Subcutaneous abdominal adipose tissue (tissue), 5 donors: ENCODE results near the gene MAGEA4.
"Not testable (repeated sequence)": the region's sequence is repeated elsewhere in the genome, so short reads cannot be mapped to it uniquely, and the experiment has no call there.

Source experiments
- H3K27ac ChIP-seq: one replicate; pipeline ENCODE4 v1.7.0; 2013; ENCODE audit warnings: low read depth, mild to moderate bottlenecking, inconsistent platforms, low read length, moderate library complexity
- H3K27me3 ChIP-seq, 5 donors: one replicate each; pipeline ENCODE4 v1.7.0; 2013; ENCODE audit warnings: low read length in 5 of 5, inconsistent platforms in 1 of 5; ENCODE audit not compliant: control insufficient read depth in 5 of 5, insufficient read depth in 4 of 5
- H3K36me3 ChIP-seq, 5 donors: one replicate each; pipeline ENCODE4 v1.7.0; 2013; ENCODE audit warnings: low read length in 5 of 5; ENCODE audit not compliant: control insufficient read depth in 5 of 5, insufficient read depth in 5 of 5
- H3K4me1 ChIP-seq, 5 donors: one replicate each; pipeline ENCODE4 v1.7.0; 2013; ENCODE audit warnings: low read length in 5 of 5, mild to moderate bottlenecking in 3 of 5, moderate library complexity in 1 of 5; ENCODE audit not compliant: control insufficient read depth in 5 of 5, insufficient read depth in 5 of 5
- H3K4me3 ChIP-seq, 5 donors: one replicate each; pipeline ENCODE4 v1.7.0; 2013; ENCODE audit warnings: low read length in 5 of 5, low read depth in 1 of 5
- H3K9ac ChIP-seq, 5 donors: one replicate each; pipeline ENCODE4 v1.7.0; 2013; ENCODE audit warnings: low read length in 5 of 5, mild to moderate bottlenecking in 4 of 5, moderate library complexity in 3 of 5
- H3K9me3 ChIP-seq, 5 donors: one replicate each; pipeline ENCODE4 v1.7.0; 2013; ENCODE audit warnings: low read length in 5 of 5; ENCODE audit not compliant: control insufficient read depth in 5 of 5
- donor health status: healthy.
- donor health status: healthy.
- donor health status: healthy.
- donor health status: healthy.
- donor health status: healthy.

The MAGEA4 gene

GRCh38 chrX:151899622-151900021 lies 13.1 kb upstream of the MAGEA4 start:
- peaks cover 8 to 38% (median 24%) of the 10 kb centered on the region in 5 donors for H3K4me1 ChIP-seq
- peaks cover 0 to 2% (median 0%) of the 10 kb centered on the region in 5 donors for H3K9me3 ChIP-seq
- no peak overlapping the region for H3K4me3 ChIP-seq
- H3K27ac ChIP-seq, result no peak overlapping the region
- no peaks in the 10 kb centered on the region for H3K27me3 ChIP-seq
- no peaks in the 10 kb centered on the region for H3K36me3 ChIP-seq
- H3K9ac ChIP-seq, result no peak overlapping the region

GRCh38 chrX:151901826-151902225 lies 10.9 kb upstream of the MAGEA4 start:
- H3K27ac ChIP-seq, result no peak overlapping the region
- H3K4me3 ChIP-seq, result no peak overlapping the region
- H3K4me1 ChIP-seq, result peaks cover 8 to 26% (median 22%) of the 10 kb centered on the region in 5 donors
- H3K27me3 ChIP-seq, result no peaks in the 10 kb centered on the region
- H3K9ac ChIP-seq, result no peak overlapping the region
- H3K36me3 ChIP-seq, result no peaks in the 10 kb centered on the region
- peaks cover 0 to 2% (median 0%) of the 10 kb centered on the region in 5 donors for H3K9me3 ChIP-seq

- Histone ChIP-seq H3K9ac (peak overlapping the region in 1 of 5 donors; percentile 24), H3K27ac (peak overlapping the region; percentile 20), H3K4me3 (peak overlapping the region in 1 of 5 donors; percentile 6), H3K36me3 (no peaks in the 10 kb centered on the region), H3K27me3 (no peaks in the 10 kb centered on the region), H3K4me1 (peaks cover 8 to 26% (median 22%) of the 10 kb centered on the region in 5 donors), H3K9me3 (peaks cover 0 to 2% (median 0%) of the 10 kb centered on the region in 5 donors)
Observed at GRCh38 chrX:151902813-151903591, 9.7 kb upstream of the MAGEA4 start.

DNA sequence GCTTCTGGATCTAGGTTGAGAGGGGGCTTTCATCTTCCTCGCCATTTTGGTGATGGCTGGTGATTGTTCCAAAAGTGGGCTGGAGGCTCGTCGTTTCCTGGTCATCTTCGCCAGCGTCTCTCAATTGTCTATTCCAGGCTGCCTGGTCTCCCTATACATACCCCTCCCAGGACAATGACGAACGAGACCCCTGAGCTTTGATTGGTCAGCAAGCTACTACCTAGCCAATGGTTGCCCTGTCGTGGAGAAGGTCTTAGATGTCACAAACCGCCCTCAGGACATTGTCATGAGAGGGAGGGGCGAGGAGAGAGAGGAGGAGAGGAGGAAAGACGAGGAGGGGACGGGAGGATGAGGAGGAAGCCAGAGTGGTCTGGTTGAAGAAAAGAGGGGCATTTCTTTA lies 7.7 kb upstream of the MAGEA4 start:
- peaks cover 0 to 2% (median 0%) of the 10 kb centered on the region in 5 donors for H3K9me3 ChIP-seq
- no peak overlapping the region for H3K9ac ChIP-seq
- H3K36me3 ChIP-seq, result no peaks in the 10 kb centered on the region
- no peaks in the 10 kb centered on the region for H3K27me3 ChIP-seq
- no peak overlapping the region for H3K27ac ChIP-seq
- peaks cover 8 to 26% (median 22%) of the 10 kb centered on the region in 5 donors for H3K4me1 ChIP-seq
- H3K4me3 ChIP-seq, result no peak overlapping the region

GRCh38 chrX:151912221-151912620 lies 468 bp upstream of the MAGEA4 start:
- Histone ChIP-seq H3K4me1 (no peaks in the 10 kb centered on the region), H3K9ac (no peak overlapping the region), H3K9me3 (no peaks in the 10 kb centered on the region), H3K27me3 (no peaks in the 10 kb centered on the region), H3K36me3 (no peaks in the 10 kb centered on the region), H3K27ac (no peak overlapping the region), H3K4me3 (no peak overlapping the region)

DNA sequence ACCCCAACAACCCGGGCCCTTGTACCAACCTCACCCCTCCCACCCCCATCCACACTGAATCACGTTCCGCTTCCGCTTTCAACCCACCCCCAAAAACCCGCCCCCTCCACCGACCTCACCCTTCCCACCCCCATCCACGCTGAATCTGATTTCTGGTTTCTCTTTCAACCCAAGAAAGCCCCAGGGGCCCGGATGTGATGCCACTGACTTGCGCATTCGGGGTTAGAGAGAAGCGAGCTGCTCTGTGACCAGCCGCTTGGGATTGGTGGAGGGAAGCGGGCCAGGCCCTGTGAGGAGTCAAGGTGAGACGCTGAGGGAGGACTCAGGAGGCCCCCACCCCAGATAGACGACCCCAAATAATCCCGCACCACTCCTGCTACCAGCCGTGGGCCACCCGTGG lies 6.0 kb downstream of the MAGEA4 start:
- H3K4me3 ChIP-seq, H3K27ac ChIP-seq, H3K27me3 ChIP-seq, H3K36me3 ChIP-seq, H3K9me3 ChIP-seq, H3K4me1 ChIP-seq, H3K9ac ChIP-seq: not testable (repeated sequence)

- Histone ChIP-seq H3K27ac (no peak overlapping the region), H3K4me1 (no peaks in the 10 kb centered on the region), H3K4me3 (no peak overlapping the region), H3K9ac (no peak overlapping the region), H3K36me3 (no peaks in the 10 kb centered on the region), H3K27me3 (peaks cover 0 to 2% (median 0%) of the 10 kb centered on the region in 5 donors), H3K9me3 (no peaks in the 10 kb centered on the region)
Observed at GRCh38 chrX:151919610-151920009, 6.9 kb downstream of the MAGEA4 start.

- no peak overlapping the region for H3K9ac ChIP-seq
- H3K27ac ChIP-seq, result no peak overlapping the region
- no peak overlapping the region for H3K4me3 ChIP-seq
- peaks cover 0 to 2% (median 0%) of the 10 kb centered on the region in 5 donors for H3K27me3 ChIP-seq
- H3K36me3 ChIP-seq, result no peaks in the 10 kb centered on the region
- H3K9me3 ChIP-seq, result no peaks in the 10 kb centered on the region
- H3K4me1 ChIP-seq, result no peaks in the 10 kb centered on the region
Observed at GRCh38 chrX:151920101-151920500, 7.4 kb downstream of the MAGEA4 start.

DNA sequence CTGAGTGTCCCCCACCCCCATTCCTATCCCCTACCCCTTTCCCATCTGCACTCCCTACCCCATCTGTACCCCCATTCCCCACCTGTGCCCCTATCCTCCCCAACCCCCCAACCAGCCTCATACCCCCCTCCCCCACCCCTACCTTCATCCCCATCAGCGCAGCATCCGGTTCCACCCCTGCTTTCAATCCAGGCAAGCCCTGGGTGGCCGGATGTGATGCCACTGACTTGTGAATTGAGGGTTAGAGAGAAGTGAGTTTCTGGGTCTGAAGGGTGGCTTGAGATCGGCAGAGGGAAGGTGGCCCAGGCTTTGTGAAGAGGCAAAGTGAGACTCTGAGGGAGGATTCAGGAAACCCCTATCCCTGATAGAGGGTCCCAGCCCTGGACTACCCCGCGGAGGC lies 7.8 kb downstream of the MAGEA4 start:
- Histone ChIP-seq H3K27ac (no peak overlapping the region), H3K36me3 (no peaks in the 10 kb centered on the region), H3K4me3 (no peak overlapping the region), H3K27me3 (peaks cover 0 to 2% (median 0%) of the 10 kb centered on the region in 5 donors), H3K9ac (no peak overlapping the region), H3K4me1 (no peaks in the 10 kb centered on the region), H3K9me3 (no peaks in the 10 kb centered on the region)

DNA sequence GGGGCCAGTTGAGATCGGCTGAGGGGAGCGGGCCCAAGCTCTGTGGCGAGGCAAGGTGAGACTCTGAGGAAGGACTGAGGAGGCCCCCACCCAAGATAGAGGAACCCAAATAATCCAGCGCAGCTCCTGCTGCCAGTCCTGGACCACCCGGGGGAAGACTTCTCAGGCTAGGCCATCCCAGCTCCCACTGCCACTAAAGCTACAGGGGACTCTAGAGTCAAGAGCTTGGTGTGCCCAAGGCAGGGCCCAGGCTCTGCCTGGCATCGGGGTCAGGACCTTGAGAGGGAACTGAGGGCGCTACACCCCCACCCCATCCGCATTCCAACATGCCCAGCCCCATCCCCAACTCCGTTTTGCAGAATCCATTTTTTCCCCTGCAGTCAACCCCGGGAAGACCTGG lies 8.6 kb downstream of the MAGEA4 start:
- no peak overlapping the region for H3K4me3 ChIP-seq
- no peaks in the 10 kb centered on the region for H3K4me1 ChIP-seq
- H3K36me3 ChIP-seq, result no peaks in the 10 kb centered on the region
- no peaks in the 10 kb centered on the region for H3K9me3 ChIP-seq
- H3K27me3 ChIP-seq, result peaks cover 0 to 2% (median 0%) of the 10 kb centered on the region in 5 donors
- H3K27ac ChIP-seq, result no peak overlapping the region
- H3K9ac ChIP-seq, result no peak overlapping the region
